ENCODE data around the gene HIP1. TPM values are rescaled to one million over a fixed set of nuclear protein-coding genes. Genes with fewer than 3 reads are reported as not detected.

The HIP1 gene
- total and polyA plus RNA-seq, 2 of the 4 experiments (the other 2 are of a cell fraction): 6.8 to 10.0 TPM

DNA sequence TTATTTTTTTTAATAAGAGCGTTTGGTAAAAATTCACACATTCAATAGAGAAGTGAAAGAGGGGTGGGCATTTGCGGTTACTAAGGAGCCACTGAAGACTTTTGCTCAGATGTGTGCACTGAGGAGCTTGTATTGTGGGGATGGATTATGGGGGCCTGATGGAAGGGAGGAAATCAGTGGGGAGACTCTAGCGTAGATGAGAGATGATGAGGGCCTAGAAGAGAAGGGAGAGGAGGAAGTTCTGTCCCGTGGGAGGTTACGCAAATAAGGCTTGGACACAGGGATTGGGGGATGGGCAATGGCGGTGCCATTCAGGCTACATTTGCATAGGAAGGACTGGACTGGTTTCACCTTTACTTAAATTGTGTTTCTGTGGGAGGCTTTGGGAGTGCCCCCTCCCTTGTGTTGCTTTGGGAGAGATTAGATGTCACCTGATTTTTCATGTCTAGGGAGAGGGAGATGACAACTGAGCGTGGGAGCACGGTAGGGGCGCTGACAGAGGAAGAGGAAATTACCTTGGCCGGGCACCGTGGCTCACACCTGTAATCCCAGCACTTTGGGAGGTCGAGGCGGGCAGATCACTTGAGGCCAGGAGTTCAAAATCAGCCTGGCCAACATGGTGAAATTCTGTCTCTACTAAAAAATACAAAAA is 2.2 kb upstream of the HIP1 start:
- dilution Hi-C loops (cut with HindIII; ENCODE audit: low sequenced_read_pairs, unreplicated experiment) (no loop called here), intact Hi-C loops (cut with micrococcal nuclease) (no loop called here), in situ Hi-C loops (cut with MboI; ENCODE audit: low sequenced_read_pairs) (no loop called here)
- Histone ChIP-seq H3K14ac (replicated peaks; ENCODE audit: low read depth, low read length) (no peak overlapping the region), H2AK5ac (ENCODE audit: low read depth, low read length) (no peak overlapping the region), H2BK5ac (ENCODE audit: low read depth, low read length, poor library complexity, severe bottlenecking) (no peak overlapping the region), H3K4me1 (ENCODE audit: control insufficient read depth, insufficient read depth, low read length) (peaks cover 5% of the 10 kb centered on the region), H4K20me1 (ENCODE audit: insufficient read depth, low read length) (no peaks in the 10 kb centered on the region), H3K56ac (ENCODE audit: extremely low read depth, insufficient read depth, low read length) (no peak overlapping the region), H3K18ac (ENCODE audit: low read depth, low read length) (no peak overlapping the region), H3K27me3 (ENCODE audit: control insufficient read depth, insufficient read depth, low read length) (peaks cover 3% of the 10 kb centered on the region; the same call in 1 of the 2 replicates), H2AFZ (replicated peaks; ENCODE audit: low read length, poor library complexity) (no peak overlapping the region), H2AK9ac (replicated peaks; ENCODE audit: low read depth, low read length, poor library complexity) (no peak overlapping the region), H3K79me1 (ENCODE audit: low read depth in 1 of 2, low read length in 2 of 2) (peaks cover 6 to 20% of the 10 kb centered on the region in 2 experiments), H3K27ac (ENCODE audit: insufficient read depth, low read length) (no peak overlapping the region), H4K8ac (ENCODE audit: low read depth in 2 of 2, low read length in 2 of 2) (no peak overlapping the region), H3K4ac (ENCODE audit: low read depth, low read length) (no peak overlapping the region), H3K36me3 (ENCODE audit: control insufficient read depth, insufficient read depth, low read length) (no peaks in the 10 kb centered on the region), H4K91ac (ENCODE audit: insufficient read depth, low read depth, low read length) (no peak overlapping the region), H4K5ac (ENCODE audit: low read depth, low read length) (no peak overlapping the region), H3K9me3 (ENCODE audit: control insufficient read depth, insufficient read depth, low read length) (no peaks in the 10 kb centered on the region), H3K23ac (ENCODE audit: low read depth, low read length) (no peak overlapping the region), H2BK120ac (ENCODE audit: low read depth, low read length) (no peak overlapping the region), H3K4me2 (ENCODE audit: low read depth, low read length) (no peak overlapping the region), H3K9me1 (ENCODE audit: insufficient read depth, low read length) (no peaks in the 10 kb centered on the region), H2BK20ac (ENCODE audit: low read depth, low read length) (no peak overlapping the region), H3K4me3 (ENCODE audit: insufficient read depth, low read depth, low read length) (no peak overlapping the region), H3K9ac (ENCODE audit: low read depth, low read length) (no peak overlapping the region), H2BK15ac (ENCODE audit: low read depth, low read length) (no peak overlapping the region)
- 44 to 100% methylated on average over 1 to 3 of the region's 13 CpGs for WGBS, 2 experiments (ENCODE audit: extremely low coverage in 2 of 2, insufficient read length in 1 of 2)
- CTCF ChIA-PET: no interaction called here
- no peak for TF ChIP-seq FOS (IDR thresholded peaks at IDR 0.05; ENCODE audit: low read depth, low read length)
- TF ChIP-seq, protein P1, sequence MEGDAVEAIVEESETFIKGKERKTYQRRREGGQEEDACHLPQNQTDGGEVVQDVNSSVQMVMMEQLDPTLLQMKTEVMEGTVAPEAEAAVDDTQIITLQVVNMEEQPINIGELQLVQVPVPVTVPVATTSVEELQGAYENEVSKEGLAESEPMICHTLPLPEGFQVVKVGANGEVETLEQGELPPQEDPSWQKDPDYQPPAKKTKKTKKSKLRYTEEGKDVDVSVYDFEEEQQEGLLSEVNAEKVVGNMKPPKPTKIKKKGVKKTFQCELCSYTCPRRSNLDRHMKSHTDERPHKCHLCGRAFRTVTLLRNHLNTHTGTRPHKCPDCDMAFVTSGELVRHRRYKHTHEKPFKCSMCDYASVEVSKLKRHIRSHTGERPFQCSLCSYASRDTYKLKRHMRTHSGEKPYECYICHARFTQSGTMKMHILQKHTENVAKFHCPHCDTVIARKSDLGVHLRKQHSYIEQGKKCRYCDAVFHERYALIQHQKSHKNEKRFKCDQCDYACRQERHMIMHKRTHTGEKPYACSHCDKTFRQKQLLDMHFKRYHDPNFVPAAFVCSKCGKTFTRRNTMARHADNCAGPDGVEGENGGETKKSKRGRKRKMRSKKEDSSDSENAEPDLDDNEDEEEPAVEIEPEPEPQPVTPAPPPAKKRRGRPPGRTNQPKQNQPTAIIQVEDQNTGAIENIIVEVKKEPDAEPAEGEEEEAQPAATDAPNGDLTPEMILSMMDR (conservative IDR thresholded peaks at IDR 0.05; ENCODE audit: low read depth, low read length): no peak
- no peak for TF ChIP-seq CEBPB (IDR thresholded peaks at IDR 0.05; ENCODE audit: low read depth, low read length)
- TF ChIP-seq POLR2A (IDR thresholded peaks at IDR 0.05; ENCODE audit: low read depth, low read length): no peak
- TF ChIP-seq, protein P2, sequence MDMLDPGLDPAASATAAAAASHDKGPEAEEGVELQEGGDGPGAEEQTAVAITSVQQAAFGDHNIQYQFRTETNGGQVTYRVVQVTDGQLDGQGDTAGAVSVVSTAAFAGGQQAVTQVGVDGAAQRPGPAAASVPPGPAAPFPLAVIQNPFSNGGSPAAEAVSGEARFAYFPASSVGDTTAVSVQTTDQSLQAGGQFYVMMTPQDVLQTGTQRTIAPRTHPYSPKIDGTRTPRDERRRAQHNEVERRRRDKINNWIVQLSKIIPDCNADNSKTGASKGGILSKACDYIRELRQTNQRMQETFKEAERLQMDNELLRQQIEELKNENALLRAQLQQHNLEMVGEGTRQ (IDR thresholded peaks at IDR 0.05; ENCODE audit: low read depth, low read length): no peak
- no peak for TF ChIP-seq NFE2L2 (IDR thresholded peaks at IDR 0.05; ENCODE audit: low read depth, low read length)
- TF ChIP-seq BHLHE40 (IDR thresholded peaks at IDR 0.05; ENCODE audit: low read depth, low read length): no peak
- TF ChIP-seq RAD21 (IDR thresholded peaks at IDR 0.05; ENCODE audit: low read length): no peak
- no peak for TF ChIP-seq CHD1 (IDR thresholded peaks at IDR 0.05; ENCODE audit: low read depth, low read length)
- TF ChIP-seq MAZ (IDR thresholded peaks at IDR 0.05; ENCODE audit: borderline replicate concordance, low read depth, low read length): no peak
- no peak for TF ChIP-seq RCOR1 (IDR thresholded peaks at IDR 0.05; ENCODE audit: insufficient replicate concordance, low read length)
- no peak for TF ChIP-seq RFX5 (IDR thresholded peaks at IDR 0.05; ENCODE audit: low read depth, low read length)
- no peak for TF ChIP-seq MXI1 (IDR thresholded peaks at IDR 0.05; ENCODE audit: borderline replicate concordance, low read depth, low read length)
- TF ChIP-seq SMC3 (IDR thresholded peaks at IDR 0.05; ENCODE audit: low read depth, low read length): no peak
- TF ChIP-seq MAFK (IDR thresholded peaks at IDR 0.05; ENCODE audit: low read depth, low read length): no peak
- TF ChIP-seq, protein P3, sequence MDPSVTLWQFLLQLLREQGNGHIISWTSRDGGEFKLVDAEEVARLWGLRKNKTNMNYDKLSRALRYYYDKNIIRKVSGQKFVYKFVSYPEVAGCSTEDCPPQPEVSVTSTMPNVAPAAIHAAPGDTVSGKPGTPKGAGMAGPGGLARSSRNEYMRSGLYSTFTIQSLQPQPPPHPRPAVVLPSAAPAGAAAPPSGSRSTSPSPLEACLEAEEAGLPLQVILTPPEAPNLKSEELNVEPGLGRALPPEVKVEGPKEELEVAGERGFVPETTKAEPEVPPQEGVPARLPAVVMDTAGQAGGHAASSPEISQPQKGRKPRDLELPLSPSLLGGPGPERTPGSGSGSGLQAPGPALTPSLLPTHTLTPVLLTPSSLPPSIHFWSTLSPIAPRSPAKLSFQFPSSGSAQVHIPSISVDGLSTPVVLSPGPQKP (IDR thresholded peaks at IDR 0.05; ENCODE audit: borderline replicate concordance, low read depth, low read length): no peak
- POLR2A ChIA-PET (ENCODE audit: unreplicated experiment): no interaction called here
- DNase-seq (no peak), ATAC-seq (ENCODE audit: low read depth) (no peak)
- BruUV-seq (replicated peaks): no TSS peak
